GM23248 (cell line): ENCODE data around the gene CNTNAP5. TPM values are rescaled to one million over a fixed set of nuclear protein-coding genes. Genes with fewer than 3 reads are reported as not detected.

Experiments used
- DNase-seq: peaks from one replicate; pipeline ENCODE4 v3.0.0-alpha.2; 2015
- H2AFZ ChIP-seq: fragments of 200-600 bp; sonication (generic); 2 replicates; pipeline ENCODE4 v1.6.1; 2016; ENCODE audit warnings: antibody characterized with exemption
- H3F3A ChIP-seq: fragments of 200-600 bp; sonication (generic); 2 replicates; pipeline ENCODE4 v1.6.1; 2016; ENCODE audit warnings: mild to moderate bottlenecking, antibody characterized with exemption, mixed run types; ENCODE audit not compliant: insufficient read depth
- H3K27ac ChIP-seq: fragments of 200-600 bp; sonication (generic); 2 replicates; pipeline ENCODE4 v1.5.1; 2016; ENCODE audit warnings: mild to moderate bottlenecking
- H3K27me3 ChIP-seq: fragments of 200-600 bp; sonication (generic); replicated peaks from 2 replicates; pipeline ENCODE4 v1.6.1; 2016; ENCODE audit warnings: mild to moderate bottlenecking; ENCODE audit not compliant: insufficient read depth
- H3K36me3 ChIP-seq: fragments of 200-600 bp; sonication (generic); 2 replicates; pipeline ENCODE4 v1.6.1; 2016; ENCODE audit warnings: low read depth, mild to moderate bottlenecking
- H3K4me1 ChIP-seq: fragments of 200-600 bp; sonication (generic); 2 replicates; pipeline ENCODE4 v1.6.1; 2016; ENCODE audit warnings: mild to moderate bottlenecking; ENCODE audit not compliant: insufficient read depth
- H3K4me2 ChIP-seq: fragments of 200-600 bp; sonication (generic); one replicate; pipeline ENCODE4 v1.6.1; 2016; ENCODE audit warnings: mild to moderate bottlenecking; ENCODE audit not compliant: unreplicated experiment
- H3K4me3 ChIP-seq: fragments of 200-600 bp; sonication (generic); 2 replicates; pipeline ENCODE4 v1.5.1; 2016; ENCODE audit warnings: mild to moderate bottlenecking
- H3K79me2 ChIP-seq: fragments of 200-600 bp; sonication (generic); 2 replicates; pipeline ENCODE4 v1.6.1; 2016; ENCODE audit warnings: mild to moderate bottlenecking; ENCODE audit not compliant: insufficient read depth
- H3K9ac ChIP-seq: fragments of 200-600 bp; sonication (generic); 2 replicates; pipeline ENCODE4 v1.6.1; 2016; ENCODE audit warnings: mild to moderate bottlenecking
- H3K9me2 ChIP-seq: fragments of 200-600 bp; sonication (generic); 2 replicates; pipeline ENCODE4 v1.6.1; 2016; ENCODE audit warnings: mixed run types, mild to moderate bottlenecking, moderate library complexity; ENCODE audit not compliant: insufficient read depth
- H3K9me3 ChIP-seq: fragments of 200-600 bp; sonication (generic); one replicate; pipeline ENCODE4 v1.6.1; 2017; ENCODE audit warnings: low read depth
- H4K20me1 ChIP-seq: fragments of 200-600 bp; sonication (generic); 2 replicates; pipeline ENCODE4 v1.6.0; 2016; ENCODE audit not compliant: insufficient read depth
- EZH2 ChIP-seq: fragments of 200-600 bp; sonication (generic); IDR thresholded peaks from 2 replicates; pipeline ENCODE4 v1.6.1; 2018; ENCODE audit warnings: antibody characterized with exemption, mild to moderate bottlenecking; ENCODE audit not compliant: insufficient read depth, poor library complexity, severe bottlenecking
- EZH2phosphoT487 ChIP-seq: fragments of 200-600 bp; sonication (generic); IDR thresholded peaks from 2 replicates; pipeline ENCODE4 v1.6.1; 2018; ENCODE audit warnings: antibody characterized with exemption, moderate library complexity, mild to moderate bottlenecking, low read depth; ENCODE audit not compliant: insufficient read depth
- WGBS, 2 experiments: methylation state at CpG; one replicate each; pipeline ENCODE4 v1.1.6; 2015 to 2017; ENCODE audit warnings: low lambda C conversion rate in 2 of 2, low coverage in 1 of 2; ENCODE audit errors: missing lambda C conversion rate in 2 of 2; 5-methylcytosine and 5-hydroxymethylcytosine counted together
- in situ Hi-C: fragments of 300-500 bp; cut with MboI; formaldehyde crosslinking; loops from 2 replicates; pipeline ENCODE4 v1.15.0; 2020
- polyA plus RNA-seq: library from polyadenylated mRNA; unstranded; fragments of >200 nt; fragmentation: Nextera tagmentation; extraction: Ambion mirVana; gene quantifications from 2 replicates; pipeline ENCODE4 v1.2.1, GENCODE V29; 2016
- total RNA-seq: library from RNA; depleted of rRNA; stranded (reverse); fragments of >200 nt; shearing (Covaris generic); gene quantifications from 2 replicates; pipeline ENCODE4 v1.2.3, GENCODE V29; 2014

Gene CNTNAP5
- total and polyA plus RNA-seq, 2 experiments from 2014 or later = not detected

- Histone ChIP-seq H3K4me3 (no peak overlapping the region), H3K79me2 (no peaks in the 10 kb centered on the region), H3K36me3 (no peaks in the 10 kb centered on the region), H3K4me1 (no peaks in the 10 kb centered on the region), H3K27me3 (no peaks in the 10 kb centered on the region), H2AFZ (no peak overlapping the region), H3K9ac (no peak overlapping the region), H3F3A (no peaks in the 10 kb centered on the region), H3K4me2 (no peak overlapping the region), H4K20me1 (no peaks in the 10 kb centered on the region), H3K9me3 (no peaks in the 10 kb centered on the region), H3K9me2 (no peaks in the 10 kb centered on the region), H3K27ac (no peak overlapping the region)
- in situ Hi-C loops = no loop called here
- WGBS, 2 experiments = 25 to 30% methylated on average over 7 of the region's 7 CpGs
- TF ChIP-seq EZH2 (no peak), EZH2phosphoT487 (no peak)
- no peak for DNase-seq
Measured at GRCh38 chr2:124269348-124269747, 244.3 kb downstream of the CNTNAP5 start.

DNA sequence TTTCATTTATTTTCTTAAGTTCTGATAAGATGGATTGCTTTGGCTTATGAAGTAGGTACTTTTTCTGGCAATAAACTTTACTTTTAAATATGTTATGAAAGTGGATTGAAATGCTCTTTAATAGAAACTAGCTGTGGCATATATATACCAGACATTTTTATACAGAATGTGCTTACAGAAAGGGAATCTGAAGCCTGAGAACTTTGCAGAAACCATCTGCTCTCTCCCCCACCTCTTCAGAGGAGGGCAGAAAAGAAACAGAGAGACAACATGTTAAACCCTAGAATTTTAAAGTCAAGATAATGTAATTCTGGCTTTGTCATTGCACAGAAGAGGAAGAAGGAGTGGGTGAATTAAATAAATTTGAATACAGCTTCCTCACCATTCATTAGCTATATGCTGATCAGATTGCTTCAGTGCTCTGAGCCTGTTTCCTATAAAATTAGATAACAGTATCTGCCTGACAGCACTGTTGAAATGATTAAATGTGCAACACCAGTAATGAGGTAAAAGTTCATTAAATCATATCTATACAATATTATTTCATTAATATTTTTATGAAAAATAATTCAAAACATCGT, 247.3 kb downstream of the CNTNAP5 start:
- 2 to 23% methylated on average over 1 of the region's 1 CpG for WGBS, 2 experiments
- no peak overlapping the region for H3K4me2 ChIP-seq
- H3K9ac ChIP-seq = no peak overlapping the region
- H3K27me3 ChIP-seq = no peaks in the 10 kb centered on the region
- no peaks in the 10 kb centered on the region for H3K9me3 ChIP-seq
- H3K36me3 ChIP-seq = no peaks in the 10 kb centered on the region
- TF ChIP-seq EZH2phosphoT487 = no peak
- no peak for TF ChIP-seq EZH2
- H3K4me1 ChIP-seq = no peaks in the 10 kb centered on the region
- no peaks in the 10 kb centered on the region for H3K9me2 ChIP-seq
- H4K20me1 ChIP-seq = no peaks in the 10 kb centered on the region
- H2AFZ ChIP-seq = no peak overlapping the region
- no peaks in the 10 kb centered on the region for H3F3A ChIP-seq
- H3K4me3 ChIP-seq = no peak overlapping the region
- no peak overlapping the region for H3K27ac ChIP-seq
- no peak for DNase-seq
- H3K79me2 ChIP-seq = no peaks in the 10 kb centered on the region
- in situ Hi-C loops = no loop called here

GRCh38 chr2:124281541-124281940, 256.5 kb downstream of the CNTNAP5 start:
- Histone ChIP-seq H3K9me3 (no peaks in the 10 kb centered on the region), H2AFZ (no peak overlapping the region), H3K4me3 (no peak overlapping the region), H4K20me1 (no peaks in the 10 kb centered on the region), H3F3A (no peaks in the 10 kb centered on the region), H3K27me3 (no peaks in the 10 kb centered on the region), H3K4me1 (no peaks in the 10 kb centered on the region), H3K9ac (no peak overlapping the region), H3K36me3 (no peaks in the 10 kb centered on the region), H3K4me2 (no peak overlapping the region), H3K27ac (no peak overlapping the region), H3K9me2 (no peaks in the 10 kb centered on the region), H3K79me2 (no peaks in the 10 kb centered on the region)
- DNase-seq = no peak
- TF ChIP-seq EZH2phosphoT487 = no peak
- no peak for TF ChIP-seq EZH2
- WGBS, 2 experiments = 26 to 33% methylated on average over 10 of the region's 10 CpGs
- in situ Hi-C loops = no loop called here

- H3K9me3 ChIP-seq = no peaks in the 10 kb centered on the region
- no peak overlapping the region for H3K27ac ChIP-seq
- H3K9me2 ChIP-seq = no peaks in the 10 kb centered on the region
- in situ Hi-C loops = no loop called here
- H3K27me3 ChIP-seq = no peaks in the 10 kb centered on the region
- no peaks in the 10 kb centered on the region for H3K36me3 ChIP-seq
- no peak overlapping the region for H3K9ac ChIP-seq
- no peaks in the 10 kb centered on the region for H3K79me2 ChIP-seq
- H3K4me2 ChIP-seq = no peak overlapping the region
- H3F3A ChIP-seq = no peaks in the 10 kb centered on the region
- H3K4me3 ChIP-seq = no peak overlapping the region
- no peak for DNase-seq
- no peaks in the 10 kb centered on the region for H4K20me1 ChIP-seq
- TF ChIP-seq EZH2phosphoT487 (no peak), EZH2 (no peak)
- H3K4me1 ChIP-seq = no peaks in the 10 kb centered on the region
- no peak overlapping the region for H2AFZ ChIP-seq
Measured at GRCh38 chr2:124283096-124283495, 258.0 kb downstream of the CNTNAP5 start.
